T-cell (primary cell): ENCODE results near the gene HES1. TPM values are rescaled to one million over a fixed set of nuclear protein-coding genes. Genes with fewer than 3 reads are reported as not detected.
"Not testable (repeated sequence)": the region's sequence is repeated elsewhere in the genome, so short reads cannot be mapped to it uniquely, and the experiment has no call there.

ENCODE experiments used
- ATAC-seq, 4 experiments: fragments of 200-7000 bp in 3 of 4; fragments of 150-1000 bp in 1 of 4; cut with Tn5 transposase; replicated peaks in 1 of 4; 1 replicate in 3 of 4; 2 replicates in 1 of 4; pipeline ENCODE4 v1.10.0; 2021; ENCODE audit warnings: moderate library complexity in 3 of 4, mild to moderate bottlenecking in 2 of 4, moderate number of reproducible peaks in 1 of 4
- CTCF ChIA-PET, 2 donors: fragments of 300-600 bp; sonication (Branson Sonifier 250); formaldehyde crosslinking; loops; one replicate each; lab custom pipeline; 2022; ENCODE audit warnings: antibody characterized with exemption in 2 of 2; lab: Charles Lee
- POLR2A ChIA-PET, 2 donors: fragments of 300-600 bp; sonication (Branson Sonifier 250); formaldehyde crosslinking; loops; one replicate each; lab custom pipeline; 2022; ENCODE audit warnings: antibody characterized with exemption in 2 of 2; lab: Charles Lee
- DNase-seq, 35 experiments: peaks; one replicate each; pipeline versions ENCODE4 v3.0.0 to v3.0.0-alpha.2; 2013 to 2023
- H3K27ac ChIP-seq: one replicate; pipeline ENCODE4 v1.5.1; 2013; ENCODE audit warnings: low read length
- H3K27me3 ChIP-seq, 2 experiments: replicated peaks in 1 of 2; 1 replicate in 1 of 2; 2 replicates in 1 of 2; pipeline versions ENCODE4 v1.6.1 to v1.7.0; 2013; ENCODE audit warnings: low read length in 1 of 2, mixed read lengths in 1 of 2; ENCODE audit not compliant: control insufficient read depth in 2 of 2, insufficient read depth in 2 of 2; ENCODE audit errors: extremely low read depth in 1 of 2
- H3K36me3 ChIP-seq, 2 donors: 1 replicate in 1 of 2; 2 replicates in 1 of 2; pipeline versions ENCODE4 v1.6.1 to v1.7.0; 2013; ENCODE audit warnings: low read length in 1 of 2; ENCODE audit not compliant: control insufficient read depth in 2 of 2, insufficient read depth in 1 of 2; ENCODE audit errors: extremely low read depth in 1 of 2
- H3K4me1 ChIP-seq, 2 experiments: 1 replicate in 1 of 2; 2 replicates in 1 of 2; pipeline versions ENCODE4 v1.6.1 to v1.7.0; 2013; ENCODE audit warnings: low read length in 2 of 2, mixed read lengths in 1 of 2; ENCODE audit not compliant: insufficient read depth in 2 of 2, control insufficient read depth in 1 of 2; ENCODE audit errors: extremely low read depth in 1 of 2
- H3K4me3 ChIP-seq, 2 donors: 1 replicate in 1 of 2; 2 replicates in 1 of 2; pipeline versions ENCODE4 v1.5.1 to v1.7.0; 2013; ENCODE audit warnings: mild to moderate bottlenecking in 2 of 2, low read length in 1 of 2, moderate library complexity in 1 of 2; ENCODE audit not compliant: control insufficient read depth in 1 of 2; ENCODE audit errors: extremely low read depth in 1 of 2
- H3K9me3 ChIP-seq: 2 replicates; pipeline ENCODE4 v1.7.0; 2013
- H3K27ac Mint-ChIP-seq, 2 donors: one replicate each; pipeline ENCODE4 v1.8.0; 2020 to 2021; ENCODE audit warnings: mild to moderate bottlenecking in 2 of 2, mixed read lengths in 2 of 2
- H3K27me3 Mint-ChIP-seq, 2 donors: one replicate each; pipeline ENCODE4 v1.8.0; 2021 to 2022; ENCODE audit warnings: mixed read lengths in 2 of 2
- H3K36me3 Mint-ChIP-seq: one replicate; pipeline ENCODE4 v1.8.0; 2021; ENCODE audit warnings: mixed read lengths
- H3K4me1 Mint-ChIP-seq, 3 donors: one replicate each; pipeline ENCODE4 v1.8.0; 2020 to 2022; ENCODE audit warnings: mixed read lengths in 3 of 3, mild to moderate bottlenecking in 1 of 3
- H3K4me3 Mint-ChIP-seq, 3 donors: one replicate each; pipeline ENCODE4 v1.8.0; 2020 to 2022; ENCODE audit warnings: mild to moderate bottlenecking in 3 of 3, mixed read lengths in 3 of 3, moderate library complexity in 3 of 3
- H3K9me3 Mint-ChIP-seq, 3 donors: one replicate each; pipeline ENCODE4 v1.8.0; 2020 to 2022; ENCODE audit warnings: mixed read lengths in 3 of 3
- WGBS: methylation state at CpG from one replicate; pipeline ENCODE4 v1.1.5; 2013; ENCODE audit warnings: missing lambda C conversion rate; ENCODE audit not compliant: insufficient coverage; 5-methylcytosine and 5-hydroxymethylcytosine counted together
- total RNA-seq, 35 experiments: library from RNA in 6 of 35; stranded (reverse) in 6 of 35; fragments of 120-200 nt in 1 of 35; gene quantifications; one replicate each; pipeline versions ENCODE4 v1.2.1 to v1.2.4 and lab custom pipeline; 2013 to 2026

Gene HES1
- total RNA-seq, 5 donors from 2014 or later (not counting 1 experiment from before 2014, with no cell fraction given), result 0.35 to 1.1 (median 0.46) TPM

- H3K4me3 Mint-ChIP-seq, H3K4me1 Mint-ChIP-seq, H3K36me3 Mint-ChIP-seq, CTCF ChIA-PET, H3K27me3 Mint-ChIP-seq, H3K27ac Mint-ChIP-seq, H3K9me3 ChIP-seq, H3K36me3 ChIP-seq, DNase-seq, H3K9me3 Mint-ChIP-seq, POLR2A ChIA-PET, H3K4me3 ChIP-seq, H3K27ac ChIP-seq, H3K4me1 ChIP-seq, ATAC-seq: not testable (repeated sequence)
- WGBS, result 100% methylated on average over 1 of the region's 10 CpGs
- H3K27me3 ChIP-seq, result peaks cover 0 to 10% of the 10 kb centered on the region in 2 experiments
Observed at GRCh38 chr3:194090178-194090555, 45.8 kb upstream of the HES1 start.

GRCh38 chr3:194090716-194091115 is 45.2 kb upstream of the HES1 start:
- H3K27me3 ChIP-seq, result peaks cover 0 to 10% of the 10 kb centered on the region in 2 experiments
- no peak overlapping the region for H3K27ac Mint-ChIP-seq
- peaks cover 6 to 12% (median 10%) of the 10 kb centered on the region in 3 donors for H3K4me1 Mint-ChIP-seq
- H3K27me3 Mint-ChIP-seq, result peaks cover 0 to 7% of the 10 kb centered on the region in 2 donors
- no peak overlapping the region for H3K4me3 Mint-ChIP-seq
- no peaks in the 10 kb centered on the region for H3K9me3 Mint-ChIP-seq
- ChIA-PET CTCF (no interaction called here), POLR2A (interaction anchor here in 1 of 2 donors (0.6 kb wide), 1 partner anchor 401 kb away, joined by 3 read pairs; no protein-coding TSS in a partner anchor)
- WGBS, result 87% methylated on average over 7 of the region's 8 CpGs
- no peak overlapping the region for H3K4me3 ChIP-seq
- DNase-seq (no peak), ATAC-seq (no peak)
- peaks cover 2 to 5% of the 10 kb centered on the region in 2 experiments for H3K4me1 ChIP-seq
- H3K36me3 Mint-ChIP-seq, result no peaks in the 10 kb centered on the region
- H3K27ac ChIP-seq, result no peak overlapping the region
- no peaks in the 10 kb centered on the region for H3K9me3 ChIP-seq
- no peaks in the 10 kb centered on the region for H3K36me3 ChIP-seq

GRCh38 chr3:194091141-194091540 is 44.8 kb upstream of the HES1 start:
- Histone ChIP-seq H3K36me3 (no peaks in the 10 kb centered on the region), H3K27ac (no peak overlapping the region), H3K4me3 (no peak overlapping the region), H3K4me1 (peaks cover 2 to 8% of the 10 kb centered on the region in 2 experiments), H3K27me3 (peaks cover 0 to 10% of the 10 kb centered on the region in 2 experiments), H3K9me3 (no peaks in the 10 kb centered on the region)
- ChIA-PET CTCF (no interaction called here), POLR2A (interaction anchor here (0.5 to 0.6 kb wide), 2 partner anchors 121 to 401 kb away, joined by 3 to 4 read pairs; no protein-coding TSS in a partner anchor)
- Mint-ChIP-seq H3K36me3 (no peaks in the 10 kb centered on the region), H3K27me3 (peaks cover 0 to 5% of the 10 kb centered on the region in 2 donors), H3K9me3 (no peaks in the 10 kb centered on the region), H3K27ac (no peak overlapping the region), H3K4me3 (no peak overlapping the region), H3K4me1 (peaks cover 10 to 14% (median 14%) of the 10 kb centered on the region in 3 donors)
- WGBS, result 100% methylated on average over 1 of the region's 2 CpGs
- ATAC-seq (no peak), DNase-seq (no peak)

GRCh38 chr3:194091897-194092296 is 44.1 kb upstream of the HES1 start:
- CTCF ChIA-PET, H3K27me3 Mint-ChIP-seq, H3K27ac Mint-ChIP-seq, H3K9me3 ChIP-seq, H3K36me3 Mint-ChIP-seq, H3K9me3 Mint-ChIP-seq, H3K4me3 Mint-ChIP-seq, ATAC-seq, H3K4me3 ChIP-seq, H3K36me3 ChIP-seq, DNase-seq, H3K4me1 ChIP-seq, POLR2A ChIA-PET, H3K27ac ChIP-seq: not testable (repeated sequence)
- peaks cover 0 to 10% of the 10 kb centered on the region in 2 experiments for H3K27me3 ChIP-seq
- H3K4me1 Mint-ChIP-seq, result peaks cover 10 to 14% (median 14%) of the 10 kb centered on the region in 3 donors
- WGBS, result 84% methylated on average over 3 of the region's 6 CpGs

- 100% methylated on average over 1 of the region's 10 CpGs for WGBS
- no peak overlapping the region for H3K27ac ChIP-seq
- H3K4me1 ChIP-seq, result peaks cover 2 to 8% of the 10 kb centered on the region in 2 experiments
- no peak overlapping the region for H3K4me3 ChIP-seq
- H3K36me3 Mint-ChIP-seq, result no peaks in the 10 kb centered on the region
- no peak overlapping the region for H3K4me3 Mint-ChIP-seq
- ChIA-PET CTCF (no interaction called here), POLR2A (no interaction called here)
- ATAC-seq, result no peak
- peaks cover 0 to 2% of the 10 kb centered on the region in 2 donors for H3K27me3 Mint-ChIP-seq
- peaks cover 10 to 14% (median 14%) of the 10 kb centered on the region in 3 donors for H3K4me1 Mint-ChIP-seq
- H3K27ac Mint-ChIP-seq, result no peak overlapping the region
- H3K36me3 ChIP-seq, result no peaks in the 10 kb centered on the region
- DNase-seq, result no peak
- H3K9me3 ChIP-seq, result no peaks in the 10 kb centered on the region
- H3K27me3 ChIP-seq, result peaks cover 0 to 16% of the 10 kb centered on the region in 2 experiments
- H3K9me3 Mint-ChIP-seq, result no peaks in the 10 kb centered on the region
Observed at GRCh38 chr3:194092881-194093301, 43.1 kb upstream of the HES1 start.

- Histone ChIP-seq H3K9me3 (no peaks in the 10 kb centered on the region), H3K27ac (no peak overlapping the region), H3K4me3 (no peak overlapping the region), H3K4me1 (peaks cover 2 to 8% of the 10 kb centered on the region in 2 experiments), H3K27me3 (peaks cover 0 to 16% of the 10 kb centered on the region in 2 experiments), H3K36me3 (no peaks in the 10 kb centered on the region)
- peaks cover 10 to 14% (median 14%) of the 10 kb centered on the region in 3 donors for H3K4me1 Mint-ChIP-seq
- WGBS, result 90% methylated on average over 2 of the region's 8 CpGs
- H3K27ac Mint-ChIP-seq, result no peak overlapping the region
- no peak overlapping the region for H3K4me3 Mint-ChIP-seq
- ChIA-PET POLR2A (no interaction called here), CTCF (interaction anchor here in 1 of 2 donors (0.8 kb wide), 1 partner anchor 45 kb away, joined by 4 read pairs; no protein-coding TSS in a partner anchor)
- ATAC-seq, result no peak
- DNase-seq, result no peak
- H3K36me3 Mint-ChIP-seq, result no peaks in the 10 kb centered on the region
- H3K27me3 Mint-ChIP-seq, result peaks cover 1 to 4% of the 10 kb centered on the region in 2 donors
- H3K9me3 Mint-ChIP-seq, result no peaks in the 10 kb centered on the region
Observed at GRCh38 chr3:194093842-194094241, 42.1 kb upstream of the HES1 start.
